ENCODE data around the gene TCF3. TPM values are rescaled to one million over a fixed set of nuclear protein-coding genes. Genes with fewer than 3 reads are reported as not detected.
"Not testable (repeated sequence)": the region's sequence is repeated elsewhere in the genome, so short reads cannot be mapped to it uniquely, and the experiment has no call there.

TCF3 gene
- total RNA-seq (10 to 100 TPM; 20.1 to 23.6 (median 22.4) TPM), polyA plus RNA-seq (15.3 TPM)
- long read RNA-seq, donor 1, full-length matches to known transcripts, result 3 of 17 reads
- long read RNA-seq, donor 1, partial matches to known transcripts, result 6 of 17 reads
- long read RNA-seq, donor 1, other reads (novel, unspliced or antisense), result 8 of 17 reads
- long read RNA-seq, donor 2, partial matches to known transcripts, result 3 of 10 reads
- long read RNA-seq, donor 2, other reads (novel, unspliced or antisense), result 7 of 10 reads
- long read RNA-seq, donor 3, partial matches to known transcripts, result 14 of 18 reads
- long read RNA-seq, donor 3, other reads (novel, unspliced or antisense), result 3 of 18 reads
- long read RNA-seq, donor 4, full-length matches to known transcripts, result 1 of 5 reads
- long read RNA-seq, donor 4, partial matches to known transcripts, result 0 of 5 reads
- long read RNA-seq, donor 4, other reads (novel, unspliced or antisense), result 4 of 5 reads

DNA sequence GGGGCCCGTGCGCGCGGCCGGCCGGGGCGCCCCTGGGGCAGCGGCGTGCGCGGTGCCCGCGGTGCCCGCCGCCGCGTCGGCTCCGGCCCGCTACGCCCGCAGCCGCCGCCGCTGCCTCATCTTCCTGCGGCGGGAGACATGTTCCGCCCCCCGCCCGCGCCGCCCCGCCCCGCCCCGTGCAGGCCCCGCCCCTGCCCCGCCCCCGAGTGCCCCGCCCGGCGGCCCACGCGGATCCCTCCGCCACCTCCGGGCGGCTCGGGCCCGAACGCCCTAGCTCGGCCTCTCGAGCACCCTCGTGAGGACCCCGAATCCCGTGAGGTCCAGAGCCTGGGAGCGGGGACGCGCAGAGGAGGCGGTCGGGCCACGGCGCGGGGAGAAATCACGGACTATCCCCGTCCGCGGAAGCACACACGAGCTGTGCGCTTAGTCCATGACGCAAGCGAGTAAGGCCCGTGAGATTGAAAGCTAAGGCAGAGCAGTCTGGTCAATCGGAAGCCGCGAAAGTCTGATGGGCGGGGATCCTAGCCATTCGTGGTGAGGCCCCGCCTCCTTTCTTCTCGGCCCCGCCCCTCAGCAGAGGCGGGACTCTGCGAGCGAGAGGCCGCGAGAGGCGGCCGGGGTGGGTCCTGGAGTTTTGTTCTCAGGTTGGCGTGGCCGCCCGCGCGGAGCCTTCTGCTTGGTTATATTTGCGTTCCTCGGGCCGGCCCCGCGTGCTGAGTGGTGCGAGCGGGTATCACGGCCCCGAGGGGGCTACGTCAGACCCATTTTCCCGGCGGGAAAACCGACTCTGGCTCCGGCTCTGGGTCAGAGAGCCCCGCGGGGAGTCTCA, at the start of gene TCF3:
Gene TCF3, minus strand, starts transcription at position 145 of the 829 bp plus-strand sequence. CDS start 2,367 bp downstream, outside the sequence.
- ATAC-seq (peak; percentile 98 to 99), DNase-seq (peak; percentile 98 to 99 (median 99))
- no peaks in the 10 kb centered on the region for H3K4me1 ChIP-seq (ENCODE audit: control insufficient read depth, insufficient read depth, low read length)
- under 1% methylated on average over 97 of the region's 107 CpGs for WGBS
- no peaks in the 10 kb centered on the region for H3K9me3 ChIP-seq (ENCODE audit: control insufficient read depth, low read length)
- H3K27me3 ChIP-seq (ENCODE audit: control insufficient read depth, insufficient read depth), result no peaks in the 10 kb centered on the region
- peak within 1 kb of the TSS; percentile 100 for H3K27ac ChIP-seq (ENCODE audit: low read length)
- intact Hi-C loops (cut with DNase I), result loop anchor here in 1 of 4 donors (5.0 kb wide), 1 partner anchor 45 kb away; the partner anchor contains the start of gene UQCR11
- H3K4me3 ChIP-seq (ENCODE audit: low read length), result peak within 1 kb of the TSS; percentile 100

DNA sequence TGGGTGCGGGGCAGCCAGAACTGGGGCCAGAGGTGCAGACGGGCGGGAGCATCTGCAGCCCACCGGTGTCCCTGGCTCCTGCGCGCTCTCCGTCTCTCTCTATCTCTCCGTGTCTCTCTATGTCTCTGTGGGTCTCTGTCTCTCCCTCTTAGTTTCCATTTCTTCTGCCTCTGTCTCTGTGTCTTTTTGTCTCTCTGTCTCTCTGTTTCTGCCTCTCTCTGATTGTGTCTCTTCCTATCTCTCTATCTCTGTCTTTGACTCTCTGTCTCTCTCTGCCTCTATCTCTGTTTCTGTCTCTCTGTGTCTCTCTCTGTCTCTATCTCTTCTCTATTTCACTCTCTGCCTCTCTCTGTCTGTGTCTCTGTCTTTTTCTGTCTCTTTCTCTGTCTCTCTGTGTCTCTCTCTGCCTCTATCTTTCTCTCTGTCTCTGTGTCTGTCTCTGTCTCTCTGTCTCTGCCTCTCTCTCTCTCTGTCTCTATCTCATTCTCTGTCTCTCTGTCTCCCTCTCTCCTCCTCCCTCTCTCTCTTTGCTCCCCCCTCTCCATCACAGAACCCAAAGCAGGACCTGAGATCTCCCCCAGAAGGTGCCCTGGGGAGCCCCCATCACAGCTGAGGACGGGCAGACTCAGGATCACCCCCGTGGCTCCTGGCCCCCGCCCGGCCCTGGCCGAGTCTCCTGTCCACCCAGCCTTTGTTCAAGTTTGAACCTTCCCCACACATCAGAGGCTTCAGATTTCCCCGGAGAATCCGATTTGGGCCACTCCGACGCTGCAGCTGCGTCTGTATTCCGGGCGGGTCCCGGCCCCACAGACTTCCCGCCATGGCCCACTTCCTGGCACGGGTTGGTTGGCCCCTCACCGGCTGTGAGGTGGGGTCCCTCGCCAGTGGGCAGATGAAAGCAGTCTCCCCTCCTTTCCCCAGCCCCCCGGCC, 48.6 kb upstream of the TCF3 start:
- intact Hi-C loops (cut with DNase I), result no loop called here
- Histone ChIP-seq H3K9me3 (ENCODE audit: control insufficient read depth, low read length) (no peaks in the 10 kb centered on the region), H3K27me3 (ENCODE audit: control insufficient read depth, insufficient read depth) (no peaks in the 10 kb centered on the region), H3K4me3 (ENCODE audit: low read length) (no peak overlapping the region), H3K27ac (ENCODE audit: low read length) (no peak overlapping the region), H3K4me1 (ENCODE audit: control insufficient read depth, insufficient read depth, low read length) (no peaks in the 10 kb centered on the region)
- 28% methylated on average over 26 of the region's 26 CpGs for WGBS
- no peak for DNase-seq
- no peak for ATAC-seq

DNA sequence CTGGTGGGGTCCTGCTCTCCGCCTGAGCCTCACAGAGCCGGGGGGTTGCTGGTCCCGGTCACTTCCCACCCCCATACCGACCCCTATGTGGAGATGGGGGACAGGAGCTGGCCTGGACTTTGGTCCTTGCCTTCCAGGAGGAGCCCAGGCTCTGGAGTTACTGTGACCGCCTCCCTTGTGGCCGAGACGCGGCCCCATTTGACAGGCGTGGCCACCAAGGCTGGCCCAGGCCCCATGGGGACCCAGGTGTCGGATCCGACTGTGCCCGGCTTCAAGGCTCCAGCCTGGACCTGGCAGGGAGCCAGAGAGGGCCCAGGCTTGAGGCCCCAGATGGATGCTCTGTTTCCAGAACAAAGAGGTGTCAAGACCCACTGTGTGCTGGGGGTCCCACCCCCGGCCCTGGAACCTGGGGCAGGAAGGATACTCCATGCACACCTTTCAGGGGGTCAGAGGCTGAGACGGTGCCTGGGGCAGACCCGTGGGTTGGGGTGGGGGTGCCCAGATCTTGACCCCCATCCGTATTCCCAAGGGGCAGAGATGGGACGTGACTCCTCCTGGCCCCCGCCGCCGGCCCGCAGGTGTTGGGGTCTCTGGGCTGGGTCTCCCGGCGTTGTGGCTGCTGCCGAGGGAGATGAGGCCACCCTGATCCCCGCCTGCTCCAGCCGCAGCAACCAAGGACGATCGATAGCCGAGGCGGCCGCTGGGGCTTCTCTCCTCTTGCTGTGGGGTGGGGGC, 47.8 kb upstream of the TCF3 start:
- no peaks in the 10 kb centered on the region for H3K9me3 ChIP-seq (ENCODE audit: control insufficient read depth, low read length)
- ATAC-seq (peak in 1 of 2 donors; percentile 41), DNase-seq (no peak)
- H3K4me1 ChIP-seq (ENCODE audit: control insufficient read depth, insufficient read depth, low read length), result no peaks in the 10 kb centered on the region
- H3K4me3 ChIP-seq (ENCODE audit: low read length), result no peak overlapping the region
- intact Hi-C loops (cut with DNase I), result no loop called here
- no peak overlapping the region for H3K27ac ChIP-seq (ENCODE audit: low read length)
- H3K27me3 ChIP-seq (ENCODE audit: control insufficient read depth, insufficient read depth), result no peaks in the 10 kb centered on the region
- WGBS, result 45% methylated on average over 31 of the region's 31 CpGs

DNA sequence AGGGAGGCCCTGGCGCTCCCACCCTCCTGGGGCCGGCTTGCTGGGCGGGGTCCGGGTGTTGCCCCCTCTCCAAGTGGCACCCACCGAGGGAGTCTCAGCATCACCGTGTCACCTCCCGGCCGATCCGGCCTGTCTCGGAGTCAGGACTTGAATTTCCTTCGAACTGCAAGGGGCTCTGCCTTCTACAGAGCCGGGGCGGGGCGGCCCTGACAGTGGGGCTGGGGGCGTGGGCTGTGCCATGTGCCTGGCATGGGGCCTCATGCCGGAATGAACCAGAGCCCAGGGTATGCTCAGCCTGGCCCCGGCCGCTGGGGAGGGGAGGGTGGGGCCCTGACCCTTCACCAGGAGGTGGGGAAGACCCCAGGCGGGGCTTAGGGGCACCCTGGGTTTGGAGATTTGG, 47.0 kb upstream of the TCF3 start:
- Histone ChIP-seq H3K27me3 (ENCODE audit: control insufficient read depth, insufficient read depth) (no peaks in the 10 kb centered on the region), H3K4me3 (ENCODE audit: low read length) (no peak overlapping the region), H3K9me3 (ENCODE audit: control insufficient read depth, low read length) (no peaks in the 10 kb centered on the region), H3K4me1 (ENCODE audit: control insufficient read depth, insufficient read depth, low read length) (no peaks in the 10 kb centered on the region), H3K27ac (ENCODE audit: low read length) (no peak overlapping the region)
- DNase-seq (no peak), ATAC-seq (peak in 1 of 2 donors; percentile 36)
- intact Hi-C loops (cut with DNase I), result no loop called here
- WGBS, result 82% methylated on average over 19 of the region's 19 CpGs

DNA sequence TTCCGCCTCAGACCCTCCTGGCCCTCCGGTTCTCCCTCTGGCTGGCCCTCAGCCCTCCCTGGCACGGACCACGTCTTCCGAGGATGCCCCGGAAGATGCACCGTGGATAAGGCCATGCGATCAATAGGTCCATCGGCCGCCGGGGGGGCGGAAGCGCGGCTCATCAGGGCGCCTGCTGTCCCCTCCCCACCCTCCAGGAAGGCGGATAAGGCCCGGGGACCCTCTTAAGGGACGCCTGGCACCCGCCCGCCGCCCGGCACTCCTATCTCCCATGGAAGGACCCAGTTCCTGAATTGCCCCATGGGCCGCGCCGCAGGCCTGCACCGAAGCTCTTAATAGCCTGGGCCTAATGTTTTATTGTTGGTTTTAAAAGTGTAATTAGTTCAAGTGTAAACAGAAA, 46.2 kb upstream of the TCF3 start:
- no peak overlapping the region for H3K4me3 ChIP-seq (ENCODE audit: low read length)
- 87% methylated on average over 26 of the region's 26 CpGs for WGBS
- no peak overlapping the region for H3K27ac ChIP-seq (ENCODE audit: low read length)
- ATAC-seq, result no peak
- intact Hi-C loops (cut with DNase I), result no loop called here
- no peaks in the 10 kb centered on the region for H3K9me3 ChIP-seq (ENCODE audit: control insufficient read depth, low read length)
- no peaks in the 10 kb centered on the region for H3K27me3 ChIP-seq (ENCODE audit: control insufficient read depth, insufficient read depth)
- no peak for DNase-seq
- no peaks in the 10 kb centered on the region for H3K4me1 ChIP-seq (ENCODE audit: control insufficient read depth, insufficient read depth, low read length)

DNA sequence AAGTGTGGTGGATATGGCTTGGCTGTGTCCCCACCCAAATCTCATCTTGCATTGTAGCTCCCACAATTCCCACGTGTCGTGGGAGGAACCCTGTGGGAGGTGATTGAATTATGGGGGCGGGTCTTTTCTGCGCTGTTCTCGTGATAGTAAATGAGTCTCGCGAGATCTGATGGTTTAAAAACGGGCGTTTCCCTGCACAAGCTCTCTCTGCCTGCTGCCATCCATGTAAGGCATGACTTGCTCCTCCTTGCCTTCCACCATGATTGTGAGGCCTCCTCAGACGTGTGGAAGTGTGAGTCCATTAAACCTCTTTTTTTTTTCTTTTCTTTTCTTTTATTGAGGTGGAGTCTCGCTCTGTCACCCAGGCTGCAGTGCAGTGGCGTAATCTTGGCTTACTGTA, 43.1 kb upstream of the TCF3 start:
- H3K27ac ChIP-seq (ENCODE audit: low read length); H3K4me3 ChIP-seq (ENCODE audit: low read length); H3K4me1 ChIP-seq (ENCODE audit: control insufficient read depth, insufficient read depth, low read length); H3K27me3 ChIP-seq (ENCODE audit: control insufficient read depth, insufficient read depth); DNase-seq; intact Hi-C loops (cut with DNase I); ATAC-seq; H3K9me3 ChIP-seq (ENCODE audit: control insufficient read depth, low read length): not testable (repeated sequence)
- 87% methylated on average over 12 of the region's 12 CpGs for WGBS

DNA sequence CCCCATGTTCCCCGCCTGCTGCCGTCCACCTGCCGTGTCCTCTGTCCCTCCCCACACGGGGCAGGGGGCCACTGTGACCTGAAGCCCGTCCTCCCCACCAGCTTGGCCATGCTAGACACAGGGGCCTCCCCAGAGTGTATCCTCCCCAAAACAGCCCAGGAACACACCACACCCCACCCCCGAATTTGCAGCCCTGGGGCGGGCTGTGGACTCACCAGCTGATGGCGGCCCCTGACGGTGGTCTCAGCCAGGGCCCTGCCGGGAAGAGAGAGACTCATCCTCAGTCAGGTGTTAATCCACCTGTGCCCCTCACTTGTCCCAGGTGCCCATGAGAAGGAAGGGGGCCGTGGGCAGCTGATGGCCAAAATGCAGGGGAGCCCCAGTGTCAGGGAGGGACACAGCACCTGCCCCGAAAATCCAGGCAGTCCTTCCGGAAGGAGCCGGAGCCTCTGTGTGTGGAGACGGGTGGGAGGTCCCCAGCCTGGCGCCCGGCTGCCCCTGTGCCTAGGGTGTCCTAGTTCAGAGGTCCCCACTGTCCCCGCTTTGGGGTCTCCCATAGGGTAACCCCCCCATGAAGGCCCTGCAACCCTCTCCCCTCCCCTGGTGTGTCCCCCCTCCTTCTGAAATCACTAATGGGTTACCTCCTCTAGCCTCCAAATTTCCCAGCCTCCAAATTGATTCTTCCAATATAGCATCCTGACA, 39.3 kb upstream of the TCF3 start:
- no peak for DNase-seq
- ATAC-seq, result no peak
- Histone ChIP-seq H3K4me1 (ENCODE audit: control insufficient read depth, insufficient read depth, low read length) (no peaks in the 10 kb centered on the region), H3K27ac (ENCODE audit: low read length) (no peak overlapping the region), H3K9me3 (ENCODE audit: control insufficient read depth, low read length) (no peaks in the 10 kb centered on the region), H3K27me3 (ENCODE audit: control insufficient read depth, insufficient read depth) (no peaks in the 10 kb centered on the region), H3K4me3 (ENCODE audit: low read length) (no peak overlapping the region)
- intact Hi-C loops (cut with DNase I), result no loop called here
- 53% methylated on average over 18 of the region's 18 CpGs for WGBS

DNA sequence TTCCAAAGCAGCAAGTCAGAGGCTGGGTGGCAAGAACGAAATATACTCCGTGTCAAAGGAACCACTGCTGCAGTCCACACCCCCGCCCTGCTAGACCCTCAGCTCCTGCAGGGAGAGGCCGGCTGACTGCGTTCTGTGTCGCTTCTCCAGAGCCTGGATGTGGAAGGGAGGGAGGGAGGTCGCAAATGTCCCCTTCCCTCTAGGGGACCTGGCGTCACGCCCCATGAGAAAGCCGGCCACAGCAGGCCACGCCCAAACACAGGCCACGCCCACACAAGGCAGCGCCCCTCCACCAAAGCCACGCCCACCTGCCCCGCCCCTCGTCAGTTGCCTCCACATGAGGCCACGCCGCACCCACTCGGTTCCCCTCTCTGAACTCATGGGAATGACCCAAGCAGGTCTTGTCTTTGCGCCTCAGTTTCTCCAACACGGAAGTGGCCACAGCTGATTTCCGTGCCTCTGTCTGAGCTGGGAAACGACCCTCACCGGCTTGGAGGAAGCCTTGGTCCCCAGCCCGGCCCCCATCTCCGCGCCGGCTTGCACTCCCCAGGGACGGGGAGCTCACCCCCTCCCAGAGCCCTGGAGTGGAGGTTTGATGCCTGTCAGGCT, 38.4 kb upstream of the TCF3 start:
- ATAC-seq, result no peak
- Histone ChIP-seq H3K9me3 (ENCODE audit: control insufficient read depth, low read length) (no peaks in the 10 kb centered on the region), H3K4me1 (ENCODE audit: control insufficient read depth, insufficient read depth, low read length) (no peaks in the 10 kb centered on the region), H3K27me3 (ENCODE audit: control insufficient read depth, insufficient read depth) (no peaks in the 10 kb centered on the region), H3K27ac (ENCODE audit: low read length) (no peak overlapping the region), H3K4me3 (ENCODE audit: low read length) (no peak overlapping the region)
- peak in 1 of 3 donors; percentile 79 for DNase-seq
- intact Hi-C loops (cut with DNase I), result no loop called here
- WGBS, result 11% methylated on average over 29 of the region's 29 CpGs

DNA sequence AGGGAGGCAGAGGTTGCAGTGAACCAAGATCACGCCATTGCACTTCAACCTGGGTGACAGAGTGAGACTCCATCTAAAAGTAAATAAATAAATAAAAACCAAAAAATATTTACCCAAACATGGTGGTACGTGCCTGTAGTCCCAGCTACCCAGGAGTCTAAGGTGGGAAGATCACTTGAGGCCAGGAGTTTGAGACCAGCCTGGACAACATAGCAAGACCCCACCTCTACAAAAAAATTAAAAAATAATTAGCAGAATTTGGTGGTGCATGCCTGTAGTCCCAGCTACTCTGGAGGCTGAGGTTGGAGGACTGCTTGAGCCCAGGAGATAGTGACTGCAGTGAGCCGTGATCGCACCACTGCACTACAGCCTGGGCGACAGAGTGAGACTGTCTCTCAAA, 33.4 kb upstream of the TCF3 start:
- intact Hi-C loops (cut with DNase I); ATAC-seq; H3K27ac ChIP-seq (ENCODE audit: low read length); DNase-seq; H3K9me3 ChIP-seq (ENCODE audit: control insufficient read depth, low read length); H3K4me3 ChIP-seq (ENCODE audit: low read length); H3K27me3 ChIP-seq (ENCODE audit: control insufficient read depth, insufficient read depth); H3K4me1 ChIP-seq (ENCODE audit: control insufficient read depth, insufficient read depth, low read length): not testable (repeated sequence)
- 90% methylated on average over 5 of the region's 5 CpGs for WGBS

Measured in right cardiac atrium (tissue), 5 donors.